Occipital lobe (tissue), 2 donors: Measurements from ENCODE around the gene B3GNT9. TPM values are rescaled to one million over a fixed set of nuclear protein-coding genes. Genes with fewer than 3 reads are reported as not detected.

Experiments used
- DNase-seq: peaks from one replicate; lab custom pipeline; 2025; lab: John Stamatoyannopoulos, UW
- total RNA-seq: library from RNA; depleted of rRNA; stranded (reverse); fragments of >200 nt; gene quantifications from one replicate; pipeline ENCODE4 v1.2.3, GENCODE V29; 2014

The B3GNT9 gene
- total RNA-seq, result 1.2 TPM

DNA sequence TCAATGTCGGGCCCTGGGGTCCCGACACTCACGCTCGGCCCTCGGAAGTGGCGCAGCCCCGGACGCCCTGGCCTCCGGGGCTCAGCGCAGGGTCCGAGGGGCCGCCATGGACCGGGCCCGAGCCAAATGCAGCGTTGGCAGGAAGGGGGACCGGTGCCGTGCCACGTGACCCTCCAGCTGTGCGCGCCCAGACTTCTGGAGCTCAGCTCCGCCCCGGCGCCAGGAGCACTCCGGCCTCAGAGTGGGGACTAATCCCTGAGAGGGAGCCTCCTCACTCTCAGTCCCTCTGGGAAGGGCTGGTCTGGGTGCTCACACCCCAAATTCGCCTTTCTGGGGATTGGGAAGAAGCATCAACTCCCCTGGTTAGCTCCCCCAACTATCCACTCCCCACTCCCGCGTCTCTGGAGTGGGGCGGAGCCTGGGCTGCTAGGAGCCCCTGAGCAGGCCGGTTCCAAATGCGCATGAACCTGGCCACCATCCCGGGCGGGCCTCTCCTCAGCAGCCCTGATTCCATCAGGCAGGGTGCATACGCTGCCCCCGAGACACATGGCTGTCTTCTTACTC is at the start of gene B3GNT9:
B3GNT9 (minus strand) TSS at position 166 of the 564 bp plus-strand sequence. CDS start 513 bp downstream, outside the sequence.
- DNase-seq, result no peak

GRCh38 chr16:67200491-67200890 is 49.7 kb upstream of the B3GNT9 start:
- DNase-seq, result no peak

DNA sequence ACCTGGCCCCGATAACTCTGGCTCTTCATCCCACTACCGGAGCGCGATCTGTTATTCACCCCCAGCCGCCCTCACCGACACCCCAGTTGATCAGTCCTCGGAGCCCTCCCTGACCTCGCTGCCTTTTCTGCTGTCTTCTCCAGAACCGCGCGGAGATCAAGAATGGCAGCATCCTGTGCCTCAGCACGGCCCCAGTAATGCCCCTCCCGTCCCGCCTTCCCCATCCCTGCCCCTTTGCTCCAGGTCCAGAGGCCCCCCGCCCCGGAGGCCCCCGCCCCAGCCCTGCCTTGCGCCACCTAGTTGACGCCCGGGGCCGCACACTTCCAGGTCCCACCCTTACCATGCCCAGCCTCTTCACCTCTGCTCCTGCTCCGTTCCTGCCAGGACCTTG is 49.0 kb upstream of the B3GNT9 start:
- no peak for DNase-seq

- DNase-seq, result no peak
These were observed 48.4 kb upstream of the B3GNT9 start, which contains the start of gene ELMO3 for GRCh38 chr16:67199011-67199807. TSS of gene ELMO3 (plus strand) at chr16:67199131. CDS start at chr16:67199327, 196 bp downstream.

DNA sequence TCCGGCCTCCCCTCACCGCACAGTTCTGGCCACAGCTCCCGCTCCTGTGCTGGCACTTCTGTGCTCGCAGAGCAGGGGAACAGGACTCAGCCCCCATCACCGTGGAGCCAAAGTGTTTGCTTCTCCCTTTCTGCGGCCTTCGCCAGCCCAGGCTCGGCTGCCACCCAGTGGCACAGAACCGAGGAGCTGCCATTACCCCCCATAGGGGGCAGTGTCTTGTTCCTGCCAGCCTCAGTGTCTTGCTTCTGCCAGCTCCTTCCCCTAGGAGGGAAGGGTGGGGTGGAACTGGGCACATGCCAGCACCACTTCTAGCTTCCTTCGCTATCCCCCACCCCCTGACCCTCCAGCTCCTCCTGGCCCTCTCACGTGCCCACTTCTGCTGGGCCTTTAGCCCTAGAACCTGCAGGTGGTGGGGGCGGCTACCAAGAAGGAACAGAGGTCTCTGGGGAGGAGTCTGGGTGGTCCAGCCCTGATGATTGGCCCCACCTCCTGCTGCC is 47.5 kb upstream of the B3GNT9 start:
- no peak for DNase-seq

DNA sequence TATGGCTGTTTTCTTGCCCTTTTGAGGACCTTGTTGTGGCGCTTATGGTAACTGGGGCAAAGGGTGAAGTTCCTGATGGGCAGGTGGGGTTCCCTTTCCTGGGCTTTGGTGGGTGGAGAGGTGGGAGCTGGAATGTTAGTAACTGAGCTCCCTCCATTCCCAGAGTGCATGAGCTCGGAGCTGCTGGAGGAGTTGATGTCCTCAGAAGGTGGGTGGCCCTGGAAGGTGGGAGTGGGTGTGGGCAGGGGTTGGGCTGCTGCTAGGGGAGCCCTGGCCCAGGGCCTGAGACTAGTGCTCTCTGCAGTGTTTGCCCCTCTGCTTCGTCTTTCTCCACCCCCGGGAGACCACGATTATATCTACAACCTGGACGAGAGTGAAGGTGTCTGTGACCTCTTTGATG is 46.9 kb upstream of the B3GNT9 start:
- no peak for DNase-seq

GRCh38 chr16:67196881-67197280 is 46.1 kb upstream of the B3GNT9 start:
- no peak for DNase-seq

DNA sequence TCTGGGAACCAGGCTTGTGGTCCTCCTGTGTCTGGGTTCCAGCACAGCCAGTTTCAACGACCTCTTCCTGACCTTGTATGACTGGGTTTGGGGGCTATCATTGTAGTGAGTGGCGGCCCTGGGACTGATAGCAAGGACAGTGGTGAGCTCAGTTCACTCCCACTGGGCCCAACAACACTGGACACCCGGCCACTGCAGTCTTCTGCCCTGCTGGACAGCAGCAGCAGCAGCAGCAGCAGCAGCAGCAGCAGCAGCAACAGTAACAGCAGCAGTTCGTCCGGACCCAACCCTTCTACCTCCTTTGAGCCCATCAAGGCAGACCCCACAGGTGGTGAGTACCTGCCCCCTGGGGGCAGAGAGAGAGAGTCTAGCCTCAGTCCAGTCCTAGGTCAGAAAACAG is 44.9 kb upstream of the B3GNT9 start:
- no peak for DNase-seq

GRCh38 chr16:67194260-67194659 is 43.5 kb upstream of the B3GNT9 start:
- DNase-seq, result no peak

GRCh38 chr16:67193536-67193935 is 42.7 kb upstream of the B3GNT9 start:
- DNase-seq, result no peak

GRCh38 chr16:67192781-67193361 is 42.1 kb upstream of the B3GNT9 start:
- no peak for DNase-seq

- DNase-seq, result peak; percentile 91
These were observed 41.3 kb upstream of the B3GNT9 start, which contains the start of gene E2F4 for GRCh38 chr16:67191995-67192681. TSS of gene E2F4 (plus strand) at chr16:67192155. CDS start at chr16:67192228, 73 bp downstream.

DNA sequence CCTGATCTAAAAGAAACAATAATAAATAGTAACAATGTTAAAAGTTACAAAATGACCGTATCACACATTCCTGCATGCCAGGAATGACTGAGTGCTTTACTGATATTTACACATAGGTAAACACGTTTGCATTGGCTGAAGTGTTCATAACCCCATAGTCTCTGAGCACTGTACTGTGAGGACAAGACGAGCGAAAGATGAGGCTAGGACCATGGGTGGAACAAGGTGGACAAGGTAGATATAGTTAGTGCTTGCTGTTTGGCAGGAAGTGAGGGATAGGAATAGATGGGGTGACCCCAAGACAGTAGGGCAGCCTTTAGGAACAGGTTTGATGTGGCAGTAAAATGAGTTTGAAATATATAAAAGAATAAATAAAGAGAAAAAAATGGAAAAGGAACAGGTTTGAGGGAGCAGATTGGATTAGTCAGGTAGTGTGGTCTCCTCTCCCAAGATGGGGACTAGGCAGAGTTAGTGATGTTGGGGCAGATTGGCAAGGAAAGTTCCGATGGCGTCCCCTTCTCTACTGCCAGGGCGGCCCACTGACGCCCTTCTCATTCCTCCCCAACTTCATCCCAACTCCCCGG is 40.7 kb upstream of the B3GNT9 start:
- no peak for DNase-seq

GRCh38 chr16:67190448-67191399 is 39.9 kb upstream of the B3GNT9 start:
- no peak for DNase-seq

DNA sequence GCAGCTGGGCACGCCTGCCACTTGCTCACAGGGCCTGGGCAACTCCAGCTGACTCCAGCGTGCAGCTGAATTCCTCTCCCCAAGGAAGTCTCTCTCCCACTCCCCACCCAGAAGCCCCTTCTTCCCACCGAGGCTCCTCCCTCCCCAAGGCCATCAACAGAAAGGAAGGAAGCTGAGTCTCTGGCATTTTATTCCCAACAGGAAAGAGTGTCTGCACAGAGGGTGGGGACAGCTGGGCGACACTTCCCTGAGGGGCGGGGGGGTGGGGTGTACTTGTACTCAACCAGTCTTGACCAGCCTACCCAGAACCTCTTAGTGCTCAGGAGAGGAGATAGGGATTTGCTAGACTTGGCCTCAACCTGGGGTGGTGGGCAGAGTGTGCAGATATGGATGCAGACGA is 39.2 kb upstream of the B3GNT9 start, which contains the start of gene EXOC3L1:
EXOC3L1 (minus strand) TSS at position 96 of the 400 bp plus-strand sequence. CDS start 460 bp downstream, outside the sequence.
- DNase-seq, result no peak

GRCh38 chr16:67188798-67189197 is 38.0 kb upstream of the B3GNT9 start:
- no peak for DNase-seq

- DNase-seq, result no peak
These were observed 37.5 kb upstream of the B3GNT9 start for GRCh38 chr16:67188323-67188722.

DNA sequence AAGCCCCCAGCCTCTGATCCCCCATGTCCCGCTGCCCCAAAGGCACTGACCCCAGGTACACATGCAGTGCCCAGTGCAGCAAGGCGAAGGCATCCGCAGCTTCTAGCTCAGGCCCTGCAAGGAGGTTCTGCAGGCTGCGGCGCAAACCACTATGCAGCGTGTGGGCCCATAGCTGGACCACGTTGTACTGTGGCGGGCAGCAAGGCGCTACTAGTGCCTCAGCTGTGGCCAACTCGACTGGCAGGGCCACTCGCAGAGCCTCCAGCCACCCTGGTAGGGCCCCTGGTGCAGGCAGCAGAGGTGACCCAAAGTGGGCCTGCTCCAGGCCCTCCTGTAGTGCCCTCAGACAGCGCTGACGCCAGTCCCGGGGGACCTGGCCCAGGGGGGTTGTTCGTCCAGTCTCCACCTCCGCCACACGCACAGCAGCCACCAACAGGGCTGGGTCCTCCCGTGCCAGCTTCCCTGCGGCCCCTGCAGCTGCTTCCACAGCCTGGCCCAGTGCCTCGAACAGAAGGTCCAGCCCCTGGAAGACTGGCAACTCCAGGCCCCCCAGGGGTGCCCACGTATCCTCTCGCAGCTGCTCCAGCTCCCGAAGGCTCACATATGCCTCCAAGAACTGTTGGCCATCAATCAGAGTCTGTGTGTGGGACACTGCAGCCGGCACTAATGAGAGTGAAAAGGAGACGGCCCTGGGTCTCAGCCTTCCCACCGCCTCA is 36.5 kb upstream of the B3GNT9 start:
- no peak for DNase-seq

DNA sequence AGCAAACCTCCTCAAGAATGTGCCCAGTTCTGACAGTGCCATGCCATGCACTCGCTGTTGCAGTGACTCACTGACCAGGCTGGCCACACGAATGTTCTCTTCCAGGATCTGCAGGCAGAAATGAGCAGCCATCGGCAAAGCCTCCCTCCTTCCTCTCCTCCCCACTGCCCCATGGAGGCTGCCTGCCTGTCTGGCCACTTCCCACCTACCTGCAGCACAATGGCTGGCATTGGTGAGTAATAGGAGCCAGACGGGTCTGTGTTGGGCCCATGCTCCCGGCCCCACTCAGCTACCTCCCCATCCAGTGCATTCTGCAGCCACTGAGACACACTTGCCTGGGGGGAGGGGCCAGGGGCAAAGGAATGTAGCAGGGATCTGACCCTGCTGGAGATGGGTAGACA is 35.8 kb upstream of the B3GNT9 start:
- DNase-seq, result no peak
